Neuronal stem cell (in vitro differentiated cells): ENCODE results near the gene NCEH1.

ENCODE experiments used
- DNase-seq: peaks from one replicate; pipeline ENCODE4 v3.0.0-alpha.2; 2013; ENCODE audit warnings: low spot score
- H2AFZ ChIP-seq: one replicate; pipeline ENCODE4 v1.6.1; 2013; ENCODE audit warnings: mild to moderate bottlenecking, low read length, inconsistent platforms
- H2AK5ac ChIP-seq: 2 replicates; pipeline ENCODE4 v1.6.1; 2013; ENCODE audit warnings: low read depth, mild to moderate bottlenecking, inconsistent platforms, low read length, moderate library complexity, mixed read lengths
- H2BK120ac ChIP-seq: 2 replicates; pipeline ENCODE4 v1.6.1; 2013; ENCODE audit warnings: low read depth, mild to moderate bottlenecking, inconsistent platforms, low read length, moderate library complexity, mixed read lengths
- H2BK12ac ChIP-seq: one replicate; pipeline ENCODE4 v1.6.1; 2013; ENCODE audit warnings: low read length, inconsistent platforms
- H2BK15ac ChIP-seq: 2 replicates; pipeline ENCODE4 v1.6.1; 2013; ENCODE audit warnings: mild to moderate bottlenecking, low read length, inconsistent platforms, mixed read lengths
- H2BK5ac ChIP-seq: one replicate; pipeline ENCODE4 v1.6.1; 2013; ENCODE audit warnings: inconsistent platforms, mild to moderate bottlenecking, low read length, moderate library complexity
- H3K14ac ChIP-seq: one replicate; pipeline ENCODE4 v1.6.1; 2013; ENCODE audit warnings: low read length, inconsistent platforms
- H3K18ac ChIP-seq: 2 replicates; pipeline ENCODE4 v1.6.1; 2013; ENCODE audit warnings: low read length, inconsistent platforms
- H3K23ac ChIP-seq: 2 replicates; pipeline ENCODE4 v1.6.1; 2013; ENCODE audit warnings: low read depth, mild to moderate bottlenecking, mixed read lengths, low read length, inconsistent platforms; ENCODE audit not compliant: poor library complexity
- H3K27ac ChIP-seq: replicated peaks from 3 replicates; pipeline ENCODE4 v1.5.1; 2013; ENCODE audit warnings: low read length, inconsistent platforms
- H3K27me3 ChIP-seq, 3 experiments: 2 replicates each; pipeline ENCODE4 v1.6.1; 2013; ENCODE audit warnings: low read length in 3 of 3, mild to moderate bottlenecking in 2 of 3, inconsistent platforms in 1 of 3, low read depth in 1 of 3, mixed read lengths in 1 of 3, moderate library complexity in 1 of 3; ENCODE audit not compliant: control insufficient read depth in 3 of 3, insufficient read depth in 3 of 3
- H3K36me3 ChIP-seq, 2 donors: replicated peaks in 1 of 2; 2 replicates each; pipeline ENCODE4 v1.6.1; 2013; ENCODE audit warnings: low read length in 2 of 2; ENCODE audit not compliant: control insufficient read depth in 2 of 2, insufficient read depth in 2 of 2
- H3K4ac ChIP-seq: 2 replicates; pipeline ENCODE4 v1.6.1; 2013; ENCODE audit warnings: inconsistent platforms, mild to moderate bottlenecking, low read length, moderate library complexity
- H3K4me1 ChIP-seq, 2 donors: 1 replicate in 1 of 2; 2 replicates in 1 of 2; pipeline ENCODE4 v1.6.1; 2013; ENCODE audit warnings: low read length in 2 of 2, low read depth in 1 of 2; ENCODE audit not compliant: control insufficient read depth in 2 of 2, insufficient read depth in 1 of 2
- H3K4me2 ChIP-seq: one replicate; pipeline ENCODE4 v1.6.1; 2013; ENCODE audit warnings: mild to moderate bottlenecking, low read length, inconsistent platforms; ENCODE audit not compliant: insufficient read depth, poor library complexity, severe bottlenecking
- H3K4me3 ChIP-seq, 2 donors: 2 replicates each; pipeline ENCODE4 v1.5.1; 2013; ENCODE audit warnings: low read length in 2 of 2, mild to moderate bottlenecking in 2 of 2, inconsistent platforms in 1 of 2, moderate library complexity in 1 of 2
- H3K79me1 ChIP-seq: one replicate; pipeline ENCODE4 v1.6.1; 2013; ENCODE audit warnings: low read depth, mild to moderate bottlenecking, inconsistent platforms, low read length, moderate library complexity
- H3K9ac ChIP-seq: one replicate; pipeline ENCODE4 v1.6.1; 2013; ENCODE audit warnings: mild to moderate bottlenecking, low read depth, low read length, inconsistent platforms; ENCODE audit not compliant: poor library complexity
- H3K9me3 ChIP-seq, 2 donors: replicated peaks in 1 of 2; 2 replicates each; pipeline versions ENCODE3 to v1.6.1; 2013; ENCODE audit warnings: low read length in 2 of 2, mild to moderate bottlenecking in 2 of 2, inconsistent platforms in 1 of 2, low read depth in 1 of 2, mixed read lengths in 1 of 2, moderate library complexity in 1 of 2; ENCODE audit not compliant: control insufficient read depth in 2 of 2, insufficient read depth in 1 of 2
- H4K8ac ChIP-seq: one replicate; pipeline ENCODE4 v1.6.1; 2013; ENCODE audit warnings: low read depth, mild to moderate bottlenecking, inconsistent platforms, low read length, moderate library complexity
- H4K91ac ChIP-seq: one replicate; pipeline ENCODE4 v1.6.1; 2013; ENCODE audit warnings: low read length, low read depth, mild to moderate bottlenecking, inconsistent platforms; ENCODE audit not compliant: poor library complexity
- WGBS, 2 donors: extraction: QIAGEN DNeasy Blood & Tissue Kit; methylation state at CpG; one replicate each; pipeline ENCODE4 v1.1.7; 2013; ENCODE audit warnings: missing lambda C conversion rate in 2 of 2, mixed read lengths in 1 of 2; ENCODE audit not compliant: insufficient read length in 2 of 2, insufficient replicate concordance in 1 of 2; ENCODE audit errors: extremely low coverage in 2 of 2; 5-methylcytosine and 5-hydroxymethylcytosine counted together

NCEH1 gene

GRCh38 chr3:172746475-172746874 lies 35.6 kb upstream of the NCEH1 start:
- Histone ChIP-seq H3K27ac (no peak overlapping the region), H3K79me1 (peaks cover 2% of the 10 kb centered on the region), H2BK15ac (no peak overlapping the region), H3K4me3 (no peak overlapping the region), H3K18ac (no peak overlapping the region), H3K9ac (no peak overlapping the region), H4K91ac (no peak overlapping the region), H3K4me2 (no peak overlapping the region), H3K4ac (no peak overlapping the region), H4K8ac (no peak overlapping the region), H3K14ac (no peak overlapping the region), H2BK120ac (no peak overlapping the region), H3K23ac (no peak overlapping the region), H3K4me1 (peaks cover 0 to 3% of the 10 kb centered on the region in 2 donors), H3K27me3 (peaks cover 0 to 4% (median 0%) of the 10 kb centered on the region in 3 experiments), H3K9me3 (no peaks in the 10 kb centered on the region), H3K36me3 (no peaks in the 10 kb centered on the region), H2BK12ac (no peak overlapping the region), H2AK5ac (no peak overlapping the region), H2BK5ac (no peak overlapping the region), H2AFZ (peak overlapping the region; percentile 31)
- WGBS, 2 donors = 100% methylated on average over 1 of the region's 2 CpGs; no CpG with 5 or more reads in 1 of the 2 donors
- no peak for DNase-seq

DNA sequence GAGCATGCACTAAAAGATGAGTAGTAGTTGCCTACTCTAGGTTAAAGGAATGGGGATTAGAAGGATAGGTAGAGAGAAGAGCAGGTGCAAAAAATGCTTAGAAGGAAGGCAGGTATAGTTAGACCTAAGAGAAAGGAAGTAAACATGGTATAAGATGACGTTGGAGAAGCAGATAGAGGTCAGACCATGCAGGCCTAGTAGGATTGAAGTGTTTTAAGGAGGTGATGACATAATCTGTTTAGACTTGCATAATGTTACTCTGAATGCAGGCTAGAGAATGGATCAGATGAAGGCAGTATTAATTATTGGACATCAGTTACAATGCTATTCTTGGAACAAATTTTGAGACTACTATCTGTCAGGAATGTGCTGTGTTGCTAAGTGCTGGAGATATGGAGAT lies 28.6 kb upstream of the NCEH1 start:
- Histone ChIP-seq H3K4ac (no peak overlapping the region), H3K36me3 (no peaks in the 10 kb centered on the region), H2BK5ac (no peak overlapping the region), H4K91ac (no peak overlapping the region), H3K4me3 (no peak overlapping the region), H3K79me1 (no peaks in the 10 kb centered on the region), H2BK120ac (no peak overlapping the region), H3K27ac (no peak overlapping the region), H3K14ac (no peak overlapping the region), H3K18ac (no peak overlapping the region), H3K23ac (no peak overlapping the region), H2BK12ac (no peak overlapping the region), H2BK15ac (no peak overlapping the region), H3K9me3 (no peaks in the 10 kb centered on the region), H4K8ac (no peak overlapping the region), H3K4me2 (no peak overlapping the region), H2AK5ac (no peak overlapping the region), H2AFZ (no peak overlapping the region), H3K27me3 (peaks cover 0 to 4% (median 0%) of the 10 kb centered on the region in 3 experiments), H3K4me1 (no peaks in the 10 kb centered on the region), H3K9ac (no peak overlapping the region)
- DNase-seq = no peak
- no CpG with 5 or more reads among the region's 1 CpG for WGBS, 2 donors

- H3K18ac ChIP-seq = no peak overlapping the region
- no peak for DNase-seq
- no peaks in the 10 kb centered on the region for H3K27me3 ChIP-seq
- no peak overlapping the region for H3K4ac ChIP-seq
- no peak overlapping the region for H4K91ac ChIP-seq
- H2AFZ ChIP-seq = no peak overlapping the region
- H2AK5ac ChIP-seq = no peak overlapping the region
- H3K9me3 ChIP-seq = no peaks in the 10 kb centered on the region
- no peak overlapping the region for H3K9ac ChIP-seq
- no peak overlapping the region for H2BK12ac ChIP-seq
- no peak overlapping the region for H2BK15ac ChIP-seq
- no CpG with 5 or more reads among the region's 2 CpGs for WGBS, 2 donors
- no peak overlapping the region for H3K27ac ChIP-seq
- H3K4me3 ChIP-seq = no peak overlapping the region
- no peaks in the 10 kb centered on the region for H3K79me1 ChIP-seq
- H2BK120ac ChIP-seq = no peak overlapping the region
- no peak overlapping the region for H3K14ac ChIP-seq
- no peak overlapping the region for H3K4me2 ChIP-seq
- H3K23ac ChIP-seq = no peak overlapping the region
- H3K4me1 ChIP-seq = no peaks in the 10 kb centered on the region
- no peak overlapping the region for H4K8ac ChIP-seq
- no peaks in the 10 kb centered on the region for H3K36me3 ChIP-seq
- no peak overlapping the region for H2BK5ac ChIP-seq
Measured at GRCh38 chr3:172735014-172735413, 24.1 kb upstream of the NCEH1 start.

- no peak overlapping the region for H4K91ac ChIP-seq
- H3K4me1 ChIP-seq = no peaks in the 10 kb centered on the region
- no peak overlapping the region for H3K4me3 ChIP-seq
- H2AK5ac ChIP-seq = no peak overlapping the region
- H2BK5ac ChIP-seq = no peak overlapping the region
- no peak for DNase-seq
- no peaks in the 10 kb centered on the region for H3K79me1 ChIP-seq
- H3K9ac ChIP-seq = no peak overlapping the region
- H3K18ac ChIP-seq = no peak overlapping the region
- no peaks in the 10 kb centered on the region for H3K36me3 ChIP-seq
- H3K27me3 ChIP-seq = no peaks in the 10 kb centered on the region
- no peak overlapping the region for H3K4me2 ChIP-seq
- no peak overlapping the region for H2BK12ac ChIP-seq
- H3K4ac ChIP-seq = no peak overlapping the region
- no peak overlapping the region for H3K27ac ChIP-seq
- peaks cover 0 to 4% of the 10 kb centered on the region in 2 donors for H3K9me3 ChIP-seq
- H4K8ac ChIP-seq = no peak overlapping the region
- H2BK15ac ChIP-seq = no peak overlapping the region
- no CpG with 5 or more reads among the region's 1 CpG for WGBS, 2 donors
- no peak overlapping the region for H2AFZ ChIP-seq
- no peak overlapping the region for H2BK120ac ChIP-seq
- H3K23ac ChIP-seq = no peak overlapping the region
- no peak overlapping the region for H3K14ac ChIP-seq
Measured at GRCh38 chr3:172726380-172726779, 15.5 kb upstream of the NCEH1 start.
